ENCODE results near the gene P2RY2.

The P2RY2 gene

DNA sequence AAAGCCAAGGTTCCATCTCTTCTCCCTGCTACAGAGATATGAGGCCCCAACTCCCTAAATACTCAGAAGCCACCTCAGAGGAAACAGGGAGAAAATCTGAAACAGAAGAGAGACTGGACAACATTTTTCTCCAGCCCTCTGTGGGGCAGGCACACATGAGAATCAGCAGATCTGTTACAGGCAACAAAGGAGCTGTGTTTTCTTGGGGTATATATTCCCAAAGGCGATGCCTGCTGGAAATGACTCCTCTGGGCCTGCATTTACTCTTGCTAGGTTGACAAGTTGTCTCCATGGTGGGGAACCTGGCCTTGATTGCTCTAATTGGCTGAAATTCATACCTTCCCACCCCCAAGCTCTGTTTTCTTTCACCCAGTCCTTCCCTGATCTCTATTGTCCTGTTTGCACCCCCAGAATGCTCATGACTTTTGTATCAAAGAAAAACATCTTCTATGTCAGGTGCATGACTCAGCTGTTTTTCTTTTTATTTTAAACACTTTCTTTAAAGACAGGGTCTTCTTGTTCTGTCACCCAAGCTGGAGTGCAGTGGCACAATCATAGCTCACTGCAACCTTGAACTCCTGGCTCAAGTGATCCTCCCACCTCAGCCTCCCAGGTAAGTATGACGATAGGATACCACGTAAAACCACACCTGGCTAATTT, 30.6 kb downstream of the P2RY2 start:
- DNase-seq = no peak

DNA sequence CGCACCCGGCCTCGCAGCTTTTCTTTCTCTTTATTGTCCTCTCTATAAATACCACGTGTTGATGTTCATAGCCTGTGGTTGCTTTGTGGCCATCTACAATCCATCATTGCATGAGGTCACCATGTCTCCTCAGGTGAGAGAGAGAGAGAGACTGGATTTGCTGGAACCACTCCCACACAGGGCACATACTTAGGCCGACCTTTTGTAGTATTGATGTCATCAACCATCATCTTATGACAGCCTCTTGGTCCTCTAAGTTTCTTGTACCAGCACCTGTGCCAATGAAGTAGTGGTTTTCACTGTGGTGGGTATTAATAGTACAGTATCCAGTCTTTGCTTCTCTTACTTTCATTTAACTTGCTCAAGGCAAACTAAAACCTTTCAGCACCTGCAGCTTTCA, 31.2 kb downstream of the P2RY2 start:
- no peak for DNase-seq

DNA sequence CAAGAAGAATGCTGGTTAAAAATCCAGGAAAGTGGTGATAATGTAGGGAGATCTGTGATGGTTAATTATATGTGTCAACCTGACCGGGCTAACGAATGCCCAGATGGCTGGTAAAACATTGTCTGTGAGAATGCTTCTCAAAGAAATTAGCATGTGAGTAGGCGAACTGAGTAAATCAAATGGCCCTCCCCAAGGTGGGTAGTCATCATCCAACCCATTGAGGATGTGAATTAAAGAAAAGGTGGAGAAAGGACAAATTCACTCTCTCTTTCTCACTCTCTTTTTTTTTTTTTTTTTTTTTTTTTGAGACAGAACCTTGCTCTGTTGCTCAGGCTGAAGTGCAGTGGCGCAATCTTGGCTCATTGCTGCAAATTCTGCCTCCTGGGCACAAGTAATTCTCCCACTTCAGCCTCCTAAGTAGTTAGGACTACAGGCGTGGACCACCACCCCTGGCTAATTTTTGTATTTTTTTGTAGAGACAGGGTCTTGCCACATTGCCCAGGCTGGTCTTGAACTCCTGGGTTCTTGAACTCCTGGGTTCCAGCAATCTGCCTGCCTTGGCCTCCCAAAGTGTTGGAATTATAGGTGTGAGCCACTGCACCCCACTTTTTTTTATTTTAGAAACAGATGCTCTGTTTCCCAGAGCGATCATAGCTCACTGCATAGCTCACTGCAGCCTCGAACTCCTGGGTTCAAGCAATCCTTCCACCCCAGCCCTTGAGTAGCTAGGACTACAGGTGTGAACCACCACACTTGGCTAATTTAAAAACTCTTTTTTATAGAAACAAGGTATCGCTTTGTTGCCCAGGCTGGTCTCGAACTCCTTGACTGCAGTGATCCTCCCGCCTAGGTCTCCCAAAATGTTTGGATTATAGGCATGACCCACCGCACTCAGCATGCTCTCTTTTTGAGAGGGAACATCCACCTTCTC, 32.0 kb downstream of the P2RY2 start:
- DNase-seq = no peak

DNA sequence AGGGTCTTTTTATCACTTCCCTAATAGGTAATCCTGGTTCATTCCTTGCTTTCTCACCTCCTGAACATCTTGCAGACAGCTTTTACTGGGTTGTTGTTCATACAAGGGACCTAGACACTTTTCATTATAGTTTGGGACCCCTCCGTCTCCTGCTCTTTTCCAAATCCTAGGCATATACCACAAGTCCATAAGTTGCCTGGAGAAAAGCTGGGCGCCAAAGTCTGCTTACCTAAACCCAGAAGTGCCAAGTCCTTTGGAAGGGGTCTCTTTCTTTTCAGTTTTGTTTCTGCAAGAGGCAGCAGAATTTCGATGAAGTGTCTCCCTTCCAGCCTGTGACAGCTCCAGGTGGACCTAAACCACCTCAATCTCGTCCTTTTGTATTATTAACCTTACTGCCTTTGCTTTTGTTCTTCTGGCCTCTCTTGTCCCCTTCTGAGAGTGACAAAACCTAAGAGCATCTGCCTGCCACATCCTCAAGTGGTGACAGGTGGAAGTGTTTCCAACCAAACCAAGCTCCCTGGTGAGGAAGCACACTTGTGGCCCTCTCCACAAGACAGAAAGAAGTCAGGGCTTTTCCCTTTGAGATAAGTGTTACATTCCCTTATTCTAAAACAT, 34.6 kb downstream of the P2RY2 start:
- no peak for DNase-seq

DNA sequence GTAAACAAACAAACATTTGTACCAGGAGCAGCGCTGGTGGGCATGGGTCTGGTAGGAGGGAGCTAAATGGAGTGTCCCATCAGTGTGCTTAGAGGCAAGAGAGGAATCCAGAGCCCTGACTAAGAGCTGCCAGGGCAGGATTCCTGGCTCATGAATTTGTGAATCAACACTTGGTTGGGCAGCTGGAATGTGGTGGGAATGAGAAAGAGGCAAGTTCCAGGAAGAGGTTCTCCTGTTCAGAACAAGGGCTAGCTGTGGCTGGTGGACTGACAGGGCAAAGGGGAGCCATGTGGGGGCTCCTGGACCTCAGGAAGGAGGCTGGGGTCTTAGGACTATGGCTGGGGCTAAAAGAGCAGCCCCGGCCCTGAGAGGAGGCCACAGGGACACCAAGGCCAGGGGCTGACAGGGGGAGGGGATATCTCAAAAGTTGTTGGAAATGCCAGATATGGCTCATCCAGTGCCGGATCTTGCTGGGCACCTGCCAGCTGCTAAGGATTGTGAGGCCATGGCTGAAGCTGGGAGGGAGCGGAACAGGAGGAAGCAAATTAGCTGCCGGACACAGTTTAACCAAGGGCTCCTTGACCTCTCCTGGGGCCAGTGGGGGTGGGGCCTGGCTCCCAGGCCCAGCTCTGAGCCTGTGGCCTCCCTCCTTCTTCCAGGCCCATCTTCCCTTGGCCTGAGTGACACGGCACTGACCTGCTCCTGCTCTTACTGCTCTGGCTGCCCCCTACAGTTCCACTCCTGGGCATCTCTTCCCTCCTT, 39.4 kb downstream of the P2RY2 start:
- no peak for DNase-seq

DNA sequence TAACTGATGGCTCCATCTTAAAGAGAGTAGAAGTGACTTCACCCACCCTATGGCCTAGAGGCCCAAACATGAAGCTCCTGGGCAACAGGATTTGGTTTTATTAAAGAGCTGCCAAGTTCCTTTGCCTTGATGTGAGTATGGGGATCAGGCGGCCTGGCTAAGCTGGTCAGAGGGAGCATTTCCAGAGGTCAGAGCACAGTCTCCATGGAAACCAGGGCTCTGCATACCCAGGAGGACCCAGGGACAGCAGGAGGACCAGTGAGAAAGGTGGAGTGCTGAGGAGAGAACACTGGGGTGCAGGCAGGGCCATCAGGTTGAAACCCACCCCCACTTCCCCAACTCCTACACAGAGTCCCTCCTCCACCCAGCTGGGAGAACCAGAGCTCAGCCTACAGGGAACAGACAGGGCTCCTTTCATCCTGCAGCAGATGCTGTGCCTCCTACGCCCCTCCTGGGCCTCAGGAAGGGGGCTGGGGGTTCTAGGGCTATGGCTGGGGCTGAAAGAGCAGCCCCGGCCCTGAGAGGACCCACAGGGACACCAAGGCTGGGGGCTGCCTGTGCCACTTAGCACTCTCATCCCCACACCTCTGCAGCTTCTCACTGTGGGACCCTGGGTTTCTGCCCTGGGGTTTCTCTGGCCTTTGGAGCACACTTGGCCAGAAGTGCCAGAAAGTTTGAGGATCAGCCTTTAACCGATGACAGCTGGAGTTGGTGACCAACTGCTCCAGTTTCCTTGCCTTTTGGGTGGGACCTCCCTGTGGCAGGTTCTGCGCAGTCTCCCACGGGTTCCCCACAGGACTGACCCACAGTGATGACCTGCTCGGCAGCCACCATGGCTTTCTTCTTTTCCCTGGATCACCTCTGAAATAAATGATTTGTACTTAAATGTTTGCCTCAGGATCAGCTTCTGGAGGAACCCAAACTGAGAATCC, 40.3 kb downstream of the P2RY2 start:
- DNase-seq = no peak

DNA sequence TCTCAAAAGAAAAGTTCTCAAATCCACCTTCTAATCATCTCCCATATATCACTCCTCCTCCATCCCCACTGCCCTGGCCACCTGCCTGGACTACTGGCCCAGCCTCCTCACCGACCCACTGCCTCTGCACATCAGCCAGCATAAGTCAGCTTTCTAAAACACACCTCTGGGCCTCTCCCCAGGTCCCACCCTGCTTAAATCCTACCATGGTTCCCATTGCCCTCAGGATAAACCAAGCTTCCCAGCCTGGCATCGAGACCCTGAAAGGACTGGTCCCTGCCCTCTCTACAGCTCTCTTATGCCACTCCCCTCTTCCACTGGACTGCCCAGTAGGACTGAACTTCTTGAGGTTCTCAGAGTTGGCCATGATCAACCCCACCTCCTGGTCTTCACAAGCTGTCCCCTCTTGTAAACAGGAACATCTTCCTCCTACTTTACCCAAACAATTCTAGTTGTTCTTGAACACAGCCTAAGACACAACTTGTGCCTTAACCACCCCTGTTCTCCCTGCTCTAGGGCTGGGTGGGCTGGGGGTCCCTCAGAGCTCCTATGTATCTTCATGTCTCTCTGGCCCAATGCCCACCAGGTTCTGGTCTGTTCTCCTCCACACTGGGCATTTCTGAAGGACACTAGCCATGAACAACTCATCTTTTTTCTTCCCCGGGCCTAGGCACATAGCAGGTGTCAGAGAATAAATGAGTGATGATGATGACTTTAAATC, 41.5 kb downstream of the P2RY2 start:
- DNase-seq = no peak

DNA sequence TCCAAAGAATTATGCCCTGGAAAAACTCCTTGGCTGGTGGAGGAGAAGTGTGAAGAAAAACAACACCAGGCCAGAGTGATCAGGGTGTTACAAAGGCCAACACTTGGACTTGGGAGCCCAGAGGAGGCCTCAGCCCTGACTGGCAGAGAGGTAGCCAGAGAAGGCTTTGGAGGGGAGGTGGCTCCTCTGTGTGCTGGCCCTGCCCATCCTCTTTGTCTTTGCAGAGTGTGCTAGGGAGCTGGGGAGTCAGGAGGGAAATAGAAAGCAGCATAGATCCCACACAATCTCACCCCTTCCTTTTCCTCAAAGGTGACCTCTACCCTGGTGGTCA, 42.0 kb downstream of the P2RY2 start:
- no peak for DNase-seq

DNA sequence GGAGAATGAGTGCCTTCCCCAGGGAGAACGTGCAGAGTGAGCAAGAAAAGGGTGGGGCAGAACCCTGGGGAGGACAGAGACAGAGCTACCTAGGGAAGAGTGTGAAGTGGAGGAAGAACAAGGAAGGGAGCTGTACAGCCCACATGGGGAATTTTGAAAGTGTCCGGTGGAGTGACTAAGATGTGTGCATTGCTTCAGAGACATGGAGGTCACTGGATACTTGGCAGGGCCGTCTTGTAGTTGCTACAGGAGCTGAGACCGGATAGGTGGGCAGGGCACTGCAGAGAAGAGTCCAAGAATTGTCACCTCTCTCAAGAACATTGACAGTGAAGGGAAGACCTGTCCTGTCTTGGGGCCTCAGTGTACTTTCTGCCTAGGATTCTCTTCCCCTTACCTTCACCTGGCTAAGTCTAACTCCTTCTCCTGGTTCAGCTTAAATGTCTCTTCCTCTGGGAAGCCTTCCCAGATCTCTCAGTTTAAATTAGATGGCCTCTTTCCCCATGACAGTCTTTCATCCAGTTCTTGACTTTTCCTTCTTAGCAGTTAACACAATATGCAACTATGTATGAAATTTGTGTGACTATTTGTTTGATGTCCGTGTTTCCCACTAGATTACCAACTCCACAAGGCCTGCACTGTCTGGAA, 44.9 kb downstream of the P2RY2 start:
- DNase-seq = no peak

DNA sequence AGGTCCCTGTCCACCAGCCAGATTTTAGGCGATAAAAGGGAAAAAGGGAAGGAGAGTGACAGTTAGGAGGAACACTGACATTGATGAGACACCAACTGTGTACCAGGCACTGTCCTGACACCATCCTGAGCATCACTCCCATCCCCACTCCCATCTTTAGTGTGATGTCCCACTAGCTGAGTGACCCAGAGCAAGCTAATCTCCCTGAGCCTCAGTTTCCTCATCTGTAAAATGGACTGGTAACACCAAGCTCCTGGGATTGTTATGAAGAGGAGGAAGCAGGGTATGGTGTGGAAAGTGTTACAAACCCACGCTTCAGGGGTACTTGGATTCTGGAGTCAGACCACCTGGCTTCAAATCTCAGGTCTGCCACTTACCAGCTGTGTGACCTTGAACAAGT, 45.6 kb downstream of the P2RY2 start:
- no peak for DNase-seq

DNA sequence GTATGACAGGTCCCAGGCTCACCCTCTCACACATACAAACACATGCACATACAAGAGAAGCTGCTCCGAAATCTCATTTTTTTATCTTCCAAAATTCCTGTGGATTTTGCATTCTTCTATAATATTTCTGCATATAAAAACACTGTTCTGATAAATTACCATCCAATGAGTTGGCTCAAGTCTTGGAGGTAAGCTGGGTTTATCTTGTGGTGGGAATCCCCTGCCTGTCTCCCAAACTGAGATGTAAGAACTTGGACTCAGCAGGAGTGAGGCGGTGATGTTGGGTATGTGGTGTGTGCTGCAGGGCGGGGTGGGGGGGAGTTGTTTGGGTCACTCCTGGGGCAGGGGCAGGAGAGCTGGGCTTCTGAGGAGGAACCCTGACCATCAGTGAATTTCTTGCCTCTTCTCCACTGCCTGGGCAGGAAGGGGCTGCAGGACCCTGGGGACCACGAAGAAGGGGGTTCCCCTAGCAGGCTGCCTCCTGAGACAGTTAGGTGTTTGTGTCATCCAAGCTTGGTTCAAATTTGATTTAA, 47.3 kb downstream of the P2RY2 start:
- DNase-seq = no peak

DNA sequence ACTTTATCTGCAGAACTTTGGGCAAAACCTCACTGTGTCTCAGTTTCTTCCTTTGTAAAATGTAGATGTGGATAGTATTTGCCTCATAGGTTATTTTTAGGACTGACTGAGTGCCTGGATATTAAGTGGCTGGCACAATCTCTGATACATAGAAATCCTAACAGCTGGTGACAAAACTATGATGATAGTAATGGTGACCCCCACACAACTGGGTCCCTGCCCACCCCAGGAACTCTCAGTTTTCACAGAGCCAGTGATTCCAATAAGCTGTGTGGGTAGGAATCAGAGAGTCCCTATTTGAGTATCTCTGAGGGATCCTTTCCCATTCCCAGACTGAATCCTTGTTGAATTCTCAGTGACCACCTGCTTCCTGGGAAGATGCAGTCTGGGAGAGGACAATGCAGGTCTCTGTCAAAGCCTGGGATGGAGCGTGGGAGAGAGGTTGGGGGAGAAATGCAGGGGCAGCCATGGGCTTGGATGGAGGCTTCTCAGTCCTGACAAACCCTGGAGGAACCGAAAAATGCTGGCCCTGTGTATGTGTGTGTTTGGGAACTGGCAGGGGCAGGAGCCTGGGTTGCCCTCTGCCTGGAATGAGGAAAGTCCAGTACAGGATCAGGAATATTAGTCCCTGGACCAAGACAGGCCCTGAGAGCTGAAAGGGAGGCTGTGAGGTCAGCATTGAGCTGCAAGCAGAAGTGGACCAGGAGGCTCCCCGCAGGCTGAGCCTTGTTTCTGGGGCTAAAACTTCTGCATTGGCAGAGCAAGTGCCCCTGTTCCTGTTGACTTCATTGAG, 48.0 kb downstream of the P2RY2 start:
- no peak for DNase-seq

DNA sequence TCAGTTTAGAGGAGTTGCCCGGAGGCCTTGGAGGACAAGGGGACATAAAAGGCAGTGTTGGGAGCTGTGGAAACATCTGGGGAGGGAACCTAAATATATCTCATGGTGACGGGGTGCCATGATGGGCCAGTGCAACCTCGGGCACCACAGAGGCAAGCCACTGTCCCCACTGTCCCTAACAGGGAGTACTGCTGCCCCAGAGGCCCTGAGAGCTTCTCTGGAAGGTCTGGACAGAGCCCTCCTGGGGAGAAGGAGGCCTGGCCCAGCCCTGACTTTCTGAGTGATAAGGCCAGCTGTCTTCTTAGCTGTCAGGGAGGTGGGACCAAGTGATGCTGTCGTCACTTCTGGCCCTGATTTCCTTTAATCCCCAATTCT, 48.6 kb downstream of the P2RY2 start:
- DNase-seq = no peak

DNA sequence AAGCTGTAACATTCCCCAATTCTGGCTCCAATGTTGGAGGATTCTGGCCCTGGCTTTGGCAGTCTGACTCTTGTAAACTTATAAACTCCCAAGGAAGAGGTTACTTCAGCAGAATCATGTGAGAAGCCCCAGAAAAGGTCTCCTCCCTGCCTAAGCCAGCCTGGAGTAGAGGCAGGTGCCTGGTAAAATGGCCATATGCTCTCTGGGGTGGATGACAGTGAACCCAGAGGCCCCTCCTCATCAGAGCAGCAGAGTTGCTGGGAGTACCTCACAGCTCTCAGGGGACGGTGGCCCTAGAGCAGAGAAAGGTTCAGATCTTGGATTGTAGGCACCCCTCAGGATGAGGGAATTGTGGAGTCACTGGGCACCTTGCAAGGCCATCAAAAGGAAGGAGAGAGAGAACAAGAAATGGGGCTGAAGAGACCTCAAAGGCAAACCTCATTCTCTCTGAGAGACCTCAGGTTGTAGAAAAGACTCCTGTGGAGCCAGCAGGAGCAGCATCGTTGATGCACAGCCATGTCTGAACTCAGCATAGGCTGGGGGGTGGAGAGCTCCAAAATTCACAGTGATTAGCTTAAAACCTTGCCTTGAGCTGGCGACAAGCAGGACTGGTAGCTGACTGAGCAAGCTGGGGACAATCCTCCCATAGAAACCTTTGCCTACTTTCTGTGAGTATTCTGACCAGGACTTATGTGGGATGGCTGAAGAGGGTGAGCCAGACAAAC, 49.2 kb downstream of the P2RY2 start:
- DNase-seq = no peak

DNA sequence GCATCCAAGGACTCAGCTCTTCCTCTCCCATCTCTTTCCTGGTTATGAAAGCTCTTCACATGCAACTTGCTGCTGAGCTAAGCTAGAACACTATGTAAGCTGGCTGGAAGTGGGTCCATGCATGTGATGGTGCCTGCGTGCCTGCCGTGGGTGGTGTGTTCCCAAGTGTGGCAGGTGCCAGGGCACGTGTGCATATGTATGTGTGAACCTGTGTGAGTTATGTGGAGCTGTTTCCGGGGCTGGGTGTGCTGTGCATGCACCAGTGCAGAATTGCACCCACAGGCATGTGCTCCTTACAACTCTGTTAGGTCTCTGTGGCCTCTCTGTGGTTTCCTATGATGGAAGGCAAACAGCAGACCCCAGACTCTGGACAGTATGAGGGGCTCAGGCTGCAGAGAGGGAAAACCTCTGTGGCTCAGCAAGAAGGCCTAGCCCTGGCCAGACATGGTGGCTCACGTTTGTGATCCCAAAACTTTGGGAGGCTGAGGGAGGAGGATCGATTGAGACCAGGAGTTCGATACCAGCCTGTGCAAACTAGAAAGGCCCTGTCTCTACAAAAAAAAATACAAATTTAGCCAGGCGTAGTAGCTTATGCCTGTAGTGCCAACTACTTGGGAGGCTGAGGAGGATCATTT, 49.9 kb downstream of the P2RY2 start:
- DNase-seq = no peak

DNA sequence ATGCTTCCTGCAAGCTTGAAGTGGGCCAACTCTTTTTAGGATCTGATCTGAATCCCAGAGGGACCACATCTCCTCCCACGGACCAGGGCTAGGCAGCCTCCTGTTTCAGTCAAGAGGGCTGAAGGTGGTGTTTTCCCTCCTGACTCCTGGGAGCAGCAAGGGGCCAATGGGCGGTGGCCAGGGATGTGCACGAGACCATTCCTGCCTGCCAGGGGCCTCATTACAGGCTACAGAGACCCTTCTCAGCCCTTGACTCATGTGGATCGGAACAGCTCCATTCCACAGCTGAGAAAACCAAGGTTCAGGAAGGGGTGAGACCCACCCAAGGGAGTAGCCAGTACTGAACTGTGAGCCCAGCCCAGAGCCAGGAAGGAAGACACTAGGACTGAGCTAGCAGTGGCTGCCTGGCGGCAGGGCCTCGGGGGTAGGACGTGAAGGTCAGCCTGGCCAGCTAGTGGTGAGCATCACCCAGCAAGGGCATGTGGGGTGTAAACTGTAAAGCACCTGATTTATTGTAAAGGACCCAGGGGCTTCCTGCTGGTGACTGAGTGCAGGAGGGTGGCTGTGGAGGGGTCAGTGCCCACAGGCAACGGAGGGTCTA, 50.7 kb downstream of the P2RY2 start:
- DNase-seq = no peak

DNA sequence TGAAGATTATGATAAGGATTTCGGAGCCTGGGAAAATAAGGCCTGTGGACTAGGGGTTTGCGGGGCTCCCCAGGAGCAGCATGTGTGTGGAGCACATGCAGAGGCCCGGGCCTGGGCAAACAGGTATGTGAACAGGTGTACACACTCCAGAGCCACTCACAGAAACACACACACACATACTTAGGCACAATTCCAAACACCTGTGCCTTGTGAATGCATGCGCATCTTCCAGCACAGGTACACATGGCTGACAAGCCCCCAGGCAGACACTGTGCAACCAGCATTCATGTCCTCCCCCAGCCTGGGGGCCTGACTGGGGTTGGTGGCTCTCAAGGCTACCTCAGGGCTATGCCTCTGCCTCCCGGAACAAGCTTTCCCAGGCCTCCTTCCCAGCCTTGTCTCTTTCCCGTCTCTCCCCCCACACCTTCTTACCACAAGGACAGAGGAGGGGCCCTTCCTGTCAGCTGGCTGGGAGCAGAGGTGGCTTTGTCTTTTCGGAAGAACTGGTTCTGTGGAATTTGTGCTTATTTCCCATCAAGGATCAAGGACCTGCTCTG, 51.5 kb downstream of the P2RY2 start:
- DNase-seq = no peak
